GM12892 (cell line): ENCODE measurements around the gene FAM168A.

Experiments used
- POLR2AphosphoS5 ChIP-seq: IDR thresholded peaks from 2 replicates; pipeline ENCODE4 v1.6.1; 2011; ENCODE audit warnings: low read depth, low read length, control low read depth
- TAF1 ChIP-seq: IDR thresholded peaks from 2 replicates; pipeline ENCODE4 v1.6.1; 2011; ENCODE audit warnings: low read depth, mild to moderate bottlenecking, control low read depth, low read length, borderline replicate concordance

- TF ChIP-seq TAF1 = no peak
- no peak for TF ChIP-seq POLR2AphosphoS5
Measured at GRCh38 chr11:73359341-73359740, 238.6 kb downstream of the FAM168A start.
